Karpas-422 (cell line): Measurements from ENCODE around the gene AKAP13. TPM values are rescaled to one million over a fixed set of nuclear protein-coding genes. Genes with fewer than 3 reads are reported as not detected.

Experiments used
- DNase-seq: peaks from one replicate; pipeline ENCODE4 v3.0.0-alpha.2; 2015
- H2AFZ ChIP-seq: fragments of 200-600 bp; sonication (generic); 2 replicates; pipeline ENCODE4 v1.6.1; 2014; ENCODE audit warnings: antibody characterized with exemption, low read length, mixed read lengths
- H3K27ac ChIP-seq: fragments of 200-600 bp; sonication (generic); 2 replicates; pipeline ENCODE4 v1.5.1; 2014; ENCODE audit warnings: mild to moderate bottlenecking, low read length, moderate library complexity
- H3K27me3 ChIP-seq: fragments of 200-600 bp; sonication (generic); 2 replicates; pipeline ENCODE4 v1.6.1; 2014; ENCODE audit warnings: low read length, mixed read lengths
- H3K36me3 ChIP-seq: fragments of 200-600 bp; sonication (generic); 2 replicates; pipeline ENCODE4 v1.6.1; 2014; ENCODE audit warnings: low read length, mixed read lengths; ENCODE audit not compliant: insufficient read depth
- H3K4me1 ChIP-seq: fragments of 200-600 bp; sonication (generic); 2 replicates; pipeline ENCODE4 v1.6.1; 2014; ENCODE audit warnings: mild to moderate bottlenecking, low read length, mixed read lengths
- H3K4me2 ChIP-seq: fragments of 200-600 bp; sonication (generic); 2 replicates; pipeline ENCODE4 v1.6.1; 2014; ENCODE audit warnings: low read length, low read depth, mild to moderate bottlenecking; ENCODE audit not compliant: poor library complexity, severe bottlenecking
- H3K4me3 ChIP-seq: fragments of 200-600 bp; sonication (generic); 2 replicates; pipeline ENCODE4 v1.5.1; 2014; ENCODE audit warnings: mild to moderate bottlenecking, antibody characterized with exemption, low read length, mixed read lengths
- H3K79me2 ChIP-seq: fragments of 200-600 bp; sonication (generic); 2 replicates; pipeline ENCODE4 v1.6.1; 2014; ENCODE audit warnings: mild to moderate bottlenecking, low read length, mixed read lengths
- H3K9ac ChIP-seq: fragments of 200-600 bp; sonication (generic); 2 replicates; pipeline ENCODE4 v1.6.0; 2014; ENCODE audit warnings: low read length
- H3K9me2 ChIP-seq: fragments of 200-600 bp; sonication (generic), shearing (Covaris generic); replicated peaks from 2 replicates; pipeline ENCODE4 v1.6.0; 2014; ENCODE audit warnings: mild to moderate bottlenecking, low read length, moderate library complexity; ENCODE audit not compliant: insufficient read depth
- H3K9me3 ChIP-seq: fragments of 300-700, 200-600 bp; sonication (generic); 2 replicates; pipeline ENCODE4 v1.6.1; 2014; ENCODE audit warnings: low read length, mixed read lengths
- H4K20me1 ChIP-seq: fragments of 200-600 bp; sonication (generic); 2 replicates; pipeline ENCODE4 v1.6.1; 2014; ENCODE audit warnings: mild to moderate bottlenecking, antibody characterized with exemption, low read length, low read depth; ENCODE audit not compliant: insufficient read depth
- total RNA-seq: library from RNA; depleted of rRNA; stranded (reverse); fragments of >200 nt; shearing (Covaris generic); gene quantifications from 2 replicates; pipeline ENCODE4 v1.2.3, GENCODE V29; 2014; ENCODE audit warnings: low replicate concordance

AKAP13 gene
- total RNA-seq, 1 experiment from 2014 or later = 166 TPM

DNA sequence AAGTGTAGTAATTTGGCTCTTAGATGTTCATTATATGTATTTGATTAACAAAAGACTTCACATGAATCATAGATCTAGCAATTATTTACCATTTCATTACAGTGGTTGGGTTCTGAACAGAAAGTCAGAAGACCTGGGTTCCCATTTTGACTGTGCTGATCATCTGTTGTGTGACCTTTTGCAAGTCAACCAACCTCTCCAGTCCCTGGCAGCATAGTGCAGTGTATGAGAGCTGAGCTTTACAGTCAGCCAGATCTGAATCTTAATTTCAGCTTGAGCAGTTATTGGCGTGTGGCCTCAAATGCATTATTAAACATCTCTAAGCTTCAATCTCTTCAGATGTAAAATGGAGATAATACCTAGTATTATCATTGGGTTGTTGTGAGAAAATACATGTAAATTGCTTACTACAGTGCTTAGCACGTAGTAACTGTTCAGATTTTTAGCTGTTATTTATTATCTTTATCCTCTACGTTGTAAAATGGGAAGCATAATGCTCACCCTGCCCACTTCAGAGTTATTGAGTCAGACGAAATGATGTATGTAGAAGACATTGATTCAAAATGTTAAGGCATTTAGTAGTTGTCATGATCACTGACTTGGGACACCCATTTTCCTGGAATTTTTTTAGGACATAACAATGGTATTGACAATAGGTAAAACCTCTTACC lies 310.3 kb downstream of the AKAP13 start:
- Histone ChIP-seq H3K9ac (peak overlapping the region; percentile 83), H3K4me3 (peak overlapping the region; percentile 72), H3K4me2 (peak overlapping the region; percentile 90)

DNA sequence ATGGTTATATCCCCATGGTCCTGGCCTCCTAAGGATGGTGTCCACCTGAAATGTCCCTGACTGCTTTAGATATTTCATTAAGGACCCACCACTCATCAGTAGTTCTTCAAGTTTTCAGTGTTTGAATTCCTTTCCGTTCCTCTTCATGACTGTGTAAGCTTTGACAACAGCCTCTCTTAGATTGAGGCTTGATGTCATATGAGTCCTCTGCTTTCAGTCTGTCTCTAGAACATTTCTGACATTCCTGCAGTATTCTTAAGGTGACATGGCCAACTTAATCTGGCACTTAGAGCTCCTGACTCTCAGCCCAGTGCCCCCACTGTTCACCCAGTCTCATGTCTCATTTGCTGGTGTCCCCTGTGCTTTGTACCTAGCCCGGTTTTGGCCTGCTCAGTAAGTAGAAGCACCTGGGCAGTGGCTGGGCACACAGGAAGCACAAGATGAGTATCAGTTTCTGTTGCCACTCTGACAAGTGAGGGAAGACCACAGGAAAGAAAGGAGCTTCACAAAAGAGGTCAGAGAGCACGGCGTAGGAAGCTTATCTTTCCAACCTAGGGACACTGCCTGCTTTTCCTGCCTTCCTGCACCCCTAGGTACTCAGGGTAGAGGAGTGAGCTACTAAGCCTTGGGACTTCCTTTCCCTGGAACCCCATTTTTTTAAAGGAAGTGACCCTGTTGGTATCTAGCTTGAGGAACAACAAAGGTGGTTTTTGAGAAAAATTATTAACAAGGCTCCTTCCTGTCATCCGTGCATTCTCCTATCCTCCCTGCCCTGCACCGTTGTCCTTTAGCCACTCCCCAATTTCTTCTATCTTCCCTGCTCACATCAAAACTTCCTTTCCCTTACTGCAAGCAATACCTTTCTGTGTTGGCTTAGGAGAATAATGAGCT lies 311.2 kb downstream of the AKAP13 start:
- Histone ChIP-seq H3K27me3 (no peaks in the 10 kb centered on the region), H3K9ac (peak overlapping the region; percentile 83), H3K9me3 (no peaks in the 10 kb centered on the region), H3K9me2 (no peaks in the 10 kb centered on the region), H3K36me3 (peaks cover 40% of the 10 kb centered on the region), H3K4me1 (peaks cover 79% of the 10 kb centered on the region), H4K20me1 (no peaks in the 10 kb centered on the region), H3K27ac (peak overlapping the region; percentile 94), H3K4me2 (peak overlapping the region; percentile 90), H3K4me3 (peak overlapping the region; percentile 72), H3K79me2 (peaks cover 64% of the 10 kb centered on the region), H2AFZ (no peak overlapping the region)
- peak; percentile 63 for DNase-seq

More for the DNA sequence above, 310.3 kb downstream of the AKAP13 start:
- DNase-seq = peak; percentile 80
- H3K9me3 ChIP-seq = no peaks in the 10 kb centered on the region
- H3K9me2 ChIP-seq = no peaks in the 10 kb centered on the region
- H3K4me1 ChIP-seq = peaks cover 88% of the 10 kb centered on the region
- no peaks in the 10 kb centered on the region for H4K20me1 ChIP-seq
- H3K27ac ChIP-seq = peak overlapping the region; percentile 94
- H3K27me3 ChIP-seq = no peaks in the 10 kb centered on the region
- H3K79me2 ChIP-seq = peaks cover 57% of the 10 kb centered on the region
- peaks cover 33% of the 10 kb centered on the region; the same call in 1 of the 2 replicates for H3K36me3 ChIP-seq
- no peak overlapping the region for H2AFZ ChIP-seq

DNA sequence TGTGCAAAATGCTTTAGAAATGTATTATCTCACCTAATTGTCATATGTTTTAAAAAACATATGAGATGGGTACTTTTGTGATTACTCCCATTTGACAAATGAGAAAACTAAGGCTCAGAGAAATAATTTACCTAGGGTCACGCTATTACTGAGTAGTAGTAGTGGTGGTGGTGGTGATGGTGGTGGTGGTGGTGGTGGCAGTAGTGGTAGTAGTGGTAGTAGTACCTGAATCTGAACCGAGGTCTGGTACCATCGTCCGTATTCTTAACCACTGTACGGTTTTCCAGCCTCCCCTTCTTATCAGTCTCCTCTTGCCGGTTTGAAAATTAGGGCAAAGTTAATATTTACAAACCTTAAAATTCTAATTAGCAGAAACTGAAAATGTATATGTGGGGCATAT lies 311.9 kb downstream of the AKAP13 start:
- Histone ChIP-seq H4K20me1 (no peaks in the 10 kb centered on the region), H3K4me2 (peak overlapping the region; percentile 90), H3K4me3 (peak overlapping the region; percentile 72; the same call in 1 of the 2 replicates), H3K9me2 (no peaks in the 10 kb centered on the region), H3K27me3 (no peaks in the 10 kb centered on the region), H3K36me3 (peaks cover 45% of the 10 kb centered on the region), H3K9ac (peak overlapping the region; percentile 83), H3K9me3 (no peaks in the 10 kb centered on the region), H3K27ac (peak overlapping the region; percentile 94), H3K4me1 (peaks cover 72% of the 10 kb centered on the region), H3K79me2 (peaks cover 68% of the 10 kb centered on the region), H2AFZ (no peak overlapping the region)
- DNase-seq = no peak

DNA sequence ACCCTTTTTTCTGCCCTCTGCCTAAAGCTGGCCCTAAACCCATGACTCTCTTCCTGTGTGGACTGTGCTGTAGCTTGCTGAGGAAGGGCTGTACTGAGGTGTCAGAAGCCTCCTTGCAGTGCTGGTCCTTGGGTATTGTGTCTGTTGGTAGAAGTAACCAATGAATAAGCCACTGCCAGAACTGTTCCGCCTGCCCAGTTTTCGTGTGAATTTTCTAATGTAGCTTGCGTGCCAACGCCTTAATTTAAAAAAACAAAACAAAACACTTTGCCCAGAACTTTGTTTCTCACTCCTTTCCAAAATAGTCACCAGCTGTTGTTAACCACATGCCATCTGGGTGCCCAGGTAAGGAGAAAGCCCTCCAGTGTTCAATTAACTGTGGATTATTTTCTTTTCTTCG lies 312.5 kb downstream of the AKAP13 start:
- Histone ChIP-seq H3K4me3 (no peak overlapping the region), H3K36me3 (peaks cover 45% of the 10 kb centered on the region), H3K27ac (peak overlapping the region; percentile 94), H3K4me2 (peak overlapping the region; percentile 90), H3K27me3 (no peaks in the 10 kb centered on the region), H2AFZ (no peak overlapping the region), H3K9me3 (no peaks in the 10 kb centered on the region), H3K9me2 (no peaks in the 10 kb centered on the region), H4K20me1 (no peaks in the 10 kb centered on the region), H3K9ac (peak overlapping the region; percentile 18; the same call in 1 of the 2 replicates), H3K4me1 (peaks cover 67% of the 10 kb centered on the region), H3K79me2 (peaks cover 73% of the 10 kb centered on the region)
- no peak for DNase-seq

DNA sequence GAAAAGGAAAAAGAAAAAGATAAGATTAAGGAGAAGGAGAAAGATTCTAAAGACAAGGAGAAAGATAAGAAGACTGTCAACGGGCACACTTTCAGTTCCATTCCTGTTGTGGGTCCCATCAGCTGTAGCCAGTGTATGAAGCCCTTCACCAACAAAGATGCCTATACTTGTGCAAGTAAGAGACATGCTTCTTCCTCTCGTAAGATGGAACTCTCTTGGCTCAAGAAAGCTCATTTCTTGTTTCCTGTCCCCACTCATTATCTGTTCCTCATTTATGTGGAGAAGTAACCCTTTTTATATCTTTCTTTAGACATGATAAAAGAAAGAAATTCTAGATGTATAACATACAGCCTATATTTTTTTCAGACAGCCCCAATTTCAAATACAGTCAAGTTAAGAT lies 312.9 kb downstream of the AKAP13 start:
- H2AFZ ChIP-seq = no peak overlapping the region
- peak overlapping the region; percentile 90 for H3K4me2 ChIP-seq
- H3K9ac ChIP-seq = peak overlapping the region; percentile 18; the same call in 1 of the 2 replicates

DNA sequence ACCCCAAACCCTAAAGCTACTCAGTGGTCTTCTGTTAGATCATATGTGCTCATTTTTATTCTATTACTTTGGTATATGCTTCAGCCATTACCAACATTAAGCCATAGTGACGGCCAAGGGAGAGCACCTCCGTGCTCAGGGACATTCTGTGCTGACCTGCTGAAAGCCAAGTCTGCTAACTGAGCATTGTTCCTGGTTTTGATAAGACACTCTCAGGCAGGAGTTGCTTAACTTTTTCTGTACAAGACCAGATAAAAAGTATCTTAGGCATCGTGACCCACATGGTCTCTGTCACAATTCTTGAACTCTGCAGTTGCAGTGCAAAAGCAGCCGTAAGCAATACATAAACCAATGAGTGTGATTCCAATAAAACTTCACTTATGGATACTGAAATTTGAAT lies 313.7 kb downstream of the AKAP13 start:
- Histone ChIP-seq H3K36me3 (peaks cover 45% of the 10 kb centered on the region), H3K27me3 (no peaks in the 10 kb centered on the region), H3K4me1 (peaks cover 58% of the 10 kb centered on the region), H3K4me2 (no peak overlapping the region), H3K27ac (peak overlapping the region; percentile 94), H3K9me3 (no peaks in the 10 kb centered on the region), H3K9ac (no peak overlapping the region), H4K20me1 (no peaks in the 10 kb centered on the region), H3K9me2 (no peaks in the 10 kb centered on the region), H2AFZ (no peak overlapping the region), H3K79me2 (peaks cover 69% of the 10 kb centered on the region), H3K4me3 (no peak overlapping the region)
- no peak for DNase-seq

More for the DNA sequence above, 312.9 kb downstream of the AKAP13 start:
- peaks cover 45% of the 10 kb centered on the region for H3K36me3 ChIP-seq
- no peaks in the 10 kb centered on the region for H4K20me1 ChIP-seq
- no peaks in the 10 kb centered on the region for H3K9me2 ChIP-seq
- H3K9me3 ChIP-seq = no peaks in the 10 kb centered on the region
- peak overlapping the region; percentile 94 for H3K27ac ChIP-seq
- DNase-seq = no peak
- H3K4me3 ChIP-seq = no peak overlapping the region
- H3K79me2 ChIP-seq = peaks cover 73% of the 10 kb centered on the region
- H3K4me1 ChIP-seq = peaks cover 63% of the 10 kb centered on the region
- H3K27me3 ChIP-seq = no peaks in the 10 kb centered on the region

DNA sequence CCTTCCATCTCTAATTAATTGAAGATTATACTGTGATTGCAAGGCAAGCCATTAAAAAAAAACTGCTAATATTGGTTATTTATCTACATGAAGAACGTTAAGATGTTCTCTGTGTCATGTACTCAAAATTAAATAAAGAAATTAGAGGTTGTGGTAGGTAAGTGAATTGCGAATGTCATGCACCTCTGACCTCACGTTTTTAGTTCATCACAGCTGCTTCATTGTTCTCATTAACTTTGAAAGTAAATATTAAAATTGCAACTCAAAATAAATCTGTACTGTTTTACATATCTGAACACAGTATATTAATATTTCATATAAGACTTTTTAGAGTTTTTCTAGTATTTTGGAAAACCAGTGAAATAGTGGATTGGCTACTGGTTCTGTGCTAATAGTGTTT lies 320.4 kb downstream of the AKAP13 start:
- Histone ChIP-seq H3K4me3 (peak overlapping the region; percentile 50), H4K20me1 (no peaks in the 10 kb centered on the region), H3K4me2 (peak overlapping the region; percentile 71), H3K27me3 (no peaks in the 10 kb centered on the region), H2AFZ (no peak overlapping the region), H3K36me3 (peaks cover 11% of the 10 kb centered on the region), H3K9me2 (no peaks in the 10 kb centered on the region), H3K9ac (peak overlapping the region; percentile 39), H3K4me1 (peaks cover 70% of the 10 kb centered on the region), H3K27ac (peak overlapping the region; percentile 95), H3K9me3 (no peaks in the 10 kb centered on the region), H3K79me2 (peaks cover 61% of the 10 kb centered on the region)
- peak; percentile 63 for DNase-seq
